Muscle layer of colon (tissue), 2 donors: ENCODE results near the gene HECTD2.
"Not testable (repeated sequence)": the region's sequence is repeated elsewhere in the genome, so short reads cannot be mapped to it uniquely, and the experiment has no call there.

Source experiments
- H3K27ac ChIP-seq: one replicate; pipeline ENCODE4 v1.7.0; 2013; ENCODE audit warnings: low read depth, mild to moderate bottlenecking, low read length, moderate library complexity
- H3K27me3 ChIP-seq, 2 donors: one replicate each; pipeline ENCODE4 v1.7.0; 2013; ENCODE audit warnings: low read length in 2 of 2, mild to moderate bottlenecking in 2 of 2; ENCODE audit not compliant: insufficient read depth in 2 of 2, control insufficient read depth in 1 of 2
- H3K36me3 ChIP-seq: one replicate; pipeline ENCODE4 v1.7.0; 2013; ENCODE audit warnings: mild to moderate bottlenecking, low read length; ENCODE audit not compliant: insufficient read depth
- H3K4me1 ChIP-seq: one replicate; pipeline ENCODE4 v1.7.0; 2013; ENCODE audit warnings: mild to moderate bottlenecking, low read length; ENCODE audit not compliant: insufficient read depth
- H3K4me3 ChIP-seq, 2 donors: one replicate each; pipeline ENCODE4 v1.7.0; 2013; ENCODE audit warnings: low read length in 2 of 2, low read depth in 1 of 2, mild to moderate bottlenecking in 1 of 2, moderate library complexity in 1 of 2
- H3K9ac ChIP-seq: one replicate; pipeline ENCODE4 v1.7.0; 2013; ENCODE audit warnings: low read length
- H3K9me3 ChIP-seq: one replicate; pipeline ENCODE4 v1.7.0; 2013; ENCODE audit warnings: mild to moderate bottlenecking, low read length
- donor health status: abdominal sarcoma.
- donor health status: Adenocarcinoma of cecum.

Gene HECTD2

GRCh38 chr10:91453535-91453934 is 43.4 kb downstream of the HECTD2 start:
- Histone ChIP-seq H3K36me3 (no peaks in the 10 kb centered on the region), H3K9me3 (peaks cover 7% of the 10 kb centered on the region)

GRCh38 chr10:91455135-91455534 is 45.0 kb downstream of the HECTD2 start:
- not testable (repeated sequence) for H3K27me3 ChIP-seq, H3K36me3 ChIP-seq, H3K9me3 ChIP-seq, H3K9ac ChIP-seq, H3K4me3 ChIP-seq, H3K4me1 ChIP-seq, H3K27ac ChIP-seq

More at GRCh38 chr10:91453535-91453934, 43.4 kb downstream of the HECTD2 start:
- Histone ChIP-seq H3K27me3 (no peaks in the 10 kb centered on the region), H3K4me3 (no peak overlapping the region), H3K4me1 (no peaks in the 10 kb centered on the region), H3K27ac (no peak overlapping the region), H3K9ac (no peak overlapping the region)

- Histone ChIP-seq H3K9me3 (no peaks in the 10 kb centered on the region), H3K4me3 (no peak overlapping the region), H3K27me3 (no peaks in the 10 kb centered on the region), H3K27ac (no peak overlapping the region), H3K4me1 (no peaks in the 10 kb centered on the region), H3K9ac (no peak overlapping the region), H3K36me3 (peaks cover 9% of the 10 kb centered on the region)
Observed at GRCh38 chr10:91460681-91461080, 50.5 kb downstream of the HECTD2 start.

GRCh38 chr10:91462423-91462822 is 52.3 kb downstream of the HECTD2 start:
- H3K36me3 ChIP-seq, result peaks cover 14% of the 10 kb centered on the region

GRCh38 chr10:91464500-91464899 is 54.4 kb downstream of the HECTD2 start:
- H3K36me3 ChIP-seq, result peaks cover 14% of the 10 kb centered on the region
- H3K4me3 ChIP-seq, result no peak overlapping the region
- no peak overlapping the region for H3K9ac ChIP-seq
- no peaks in the 10 kb centered on the region for H3K4me1 ChIP-seq
- H3K27ac ChIP-seq, result no peak overlapping the region
- H3K27me3 ChIP-seq, result no peaks in the 10 kb centered on the region
- H3K9me3 ChIP-seq, result no peaks in the 10 kb centered on the region

More at GRCh38 chr10:91462423-91462822, 52.3 kb downstream of the HECTD2 start:
- no peak overlapping the region for H3K27ac ChIP-seq
- H3K4me1 ChIP-seq, result no peaks in the 10 kb centered on the region
- no peaks in the 10 kb centered on the region for H3K27me3 ChIP-seq
- H3K9ac ChIP-seq, result no peak overlapping the region
- H3K4me3 ChIP-seq, result no peak overlapping the region
- H3K9me3 ChIP-seq, result no peaks in the 10 kb centered on the region

GRCh38 chr10:91465261-91465660 is 55.1 kb downstream of the HECTD2 start:
- H3K9ac ChIP-seq, result no peak overlapping the region
- H3K27ac ChIP-seq, result no peak overlapping the region
- H3K4me3 ChIP-seq, result no peak overlapping the region
- H3K9me3 ChIP-seq, result no peaks in the 10 kb centered on the region
- H3K4me1 ChIP-seq, result no peaks in the 10 kb centered on the region
- peaks cover 14% of the 10 kb centered on the region for H3K36me3 ChIP-seq
- H3K27me3 ChIP-seq, result no peaks in the 10 kb centered on the region

GRCh38 chr10:91467114-91467513 is 57.0 kb downstream of the HECTD2 start:
- no peak overlapping the region for H3K9ac ChIP-seq
- peaks cover 14% of the 10 kb centered on the region for H3K36me3 ChIP-seq

GRCh38 chr10:91471602-91472001 is 61.5 kb downstream of the HECTD2 start:
- Histone ChIP-seq H3K36me3 (peaks cover 5% of the 10 kb centered on the region), H3K27me3 (no peaks in the 10 kb centered on the region), H3K9ac (no peak overlapping the region), H3K4me3 (no peak overlapping the region), H3K9me3 (no peaks in the 10 kb centered on the region), H3K27ac (no peak overlapping the region), H3K4me1 (no peaks in the 10 kb centered on the region)

More at GRCh38 chr10:91467114-91467513, 57.0 kb downstream of the HECTD2 start:
- Histone ChIP-seq H3K27ac (no peak overlapping the region), H3K9me3 (no peaks in the 10 kb centered on the region), H3K4me1 (no peaks in the 10 kb centered on the region), H3K27me3 (no peaks in the 10 kb centered on the region), H3K4me3 (no peak overlapping the region)

- H3K9ac ChIP-seq, result no peak overlapping the region
- no peaks in the 10 kb centered on the region for H3K9me3 ChIP-seq
- no peaks in the 10 kb centered on the region for H3K27me3 ChIP-seq
- H3K27ac ChIP-seq, result no peak overlapping the region
- H3K36me3 ChIP-seq, result no peaks in the 10 kb centered on the region
- H3K4me3 ChIP-seq, result no peak overlapping the region
- H3K4me1 ChIP-seq, result no peaks in the 10 kb centered on the region
Observed at GRCh38 chr10:91472911-91473310, 62.8 kb downstream of the HECTD2 start.

GRCh38 chr10:91474009-91474408 is 63.9 kb downstream of the HECTD2 start:
- no peak overlapping the region for H3K27ac ChIP-seq
- no peaks in the 10 kb centered on the region for H3K36me3 ChIP-seq
- no peaks in the 10 kb centered on the region for H3K4me1 ChIP-seq
- no peak overlapping the region for H3K4me3 ChIP-seq
- no peaks in the 10 kb centered on the region for H3K9me3 ChIP-seq
- H3K9ac ChIP-seq, result no peak overlapping the region
- no peaks in the 10 kb centered on the region for H3K27me3 ChIP-seq

- H3K27me3 ChIP-seq, result no peaks in the 10 kb centered on the region
- H3K36me3 ChIP-seq, result no peaks in the 10 kb centered on the region
- H3K4me3 ChIP-seq, result no peak overlapping the region
- no peaks in the 10 kb centered on the region for H3K9me3 ChIP-seq
- H3K4me1 ChIP-seq, result no peaks in the 10 kb centered on the region
- no peak overlapping the region for H3K27ac ChIP-seq
- H3K9ac ChIP-seq, result no peak overlapping the region
Observed at GRCh38 chr10:91477236-91477635, 67.1 kb downstream of the HECTD2 start.

GRCh38 chr10:91479583-91479982 is 69.4 kb downstream of the HECTD2 start:
- no peak overlapping the region for H3K9ac ChIP-seq

More at GRCh38 chr10:91479583-91479982, 69.4 kb downstream of the HECTD2 start:
- Histone ChIP-seq H3K9me3 (no peaks in the 10 kb centered on the region), H3K4me1 (no peaks in the 10 kb centered on the region), H3K36me3 (peaks cover 7% of the 10 kb centered on the region), H3K27ac (no peak overlapping the region), H3K27me3 (no peaks in the 10 kb centered on the region), H3K4me3 (no peak overlapping the region)
